Measurements from ENCODE around the gene SEC14L2. TPM values are rescaled to one million over a fixed set of nuclear protein-coding genes. Genes with fewer than 3 reads are reported as not detected.

The SEC14L2 gene
- total and polyA plus RNA-seq, 7 donors: 2.4 to 12.1 (median 5.5) TPM

DNA sequence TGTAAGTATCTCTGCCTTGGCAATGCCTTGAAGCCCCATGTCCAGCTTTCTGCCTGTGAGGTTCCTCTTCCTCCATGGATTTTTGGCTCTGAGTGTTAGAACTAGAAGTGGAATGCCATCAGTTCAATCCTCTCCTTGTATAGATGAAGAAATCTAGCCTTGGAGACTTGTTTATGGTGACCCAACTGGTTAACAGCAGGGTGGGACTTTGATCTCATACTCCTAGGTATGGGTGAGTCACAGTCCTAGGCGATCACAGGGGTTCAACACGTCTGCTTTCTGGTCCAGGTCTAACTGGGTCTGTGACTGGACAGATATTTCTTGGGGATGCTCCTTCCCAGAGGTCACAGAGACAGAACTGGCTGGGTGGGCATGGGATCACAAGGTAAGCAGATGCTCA is 19.6 kb downstream of the SEC14L2 start:
- Histone ChIP-seq H3K36me3 (peaks cover 7 to 84% (median 30%) of the 10 kb centered on the region in 4 donors), H3K27me3 (no peaks in the 10 kb centered on the region), H3K9me3 (no peaks in the 10 kb centered on the region), H3K4me1 (peaks cover 0 to 12% (median 9%) of the 10 kb centered on the region in 4 donors), H3K27ac (no peak overlapping the region), H3K4me3 (no peak overlapping the region)
- intact Hi-C loops (cut with DNase I): no loop called here
- no peak for DNase-seq
- TF ChIP-seq POLR2AphosphoS5 (IDR thresholded peaks at IDR 0.05) (no peak), CTCF (IDR thresholded peaks at IDR 0.05) (no peak), POLR2A (IDR thresholded peaks at IDR 0.05) (no peak), EP300 (IDR thresholded peaks at IDR 0.05) (no peak)
- WGBS, 2 donors: 23 to 65% methylated on average over 2 of the region's 2 CpGs

DNA sequence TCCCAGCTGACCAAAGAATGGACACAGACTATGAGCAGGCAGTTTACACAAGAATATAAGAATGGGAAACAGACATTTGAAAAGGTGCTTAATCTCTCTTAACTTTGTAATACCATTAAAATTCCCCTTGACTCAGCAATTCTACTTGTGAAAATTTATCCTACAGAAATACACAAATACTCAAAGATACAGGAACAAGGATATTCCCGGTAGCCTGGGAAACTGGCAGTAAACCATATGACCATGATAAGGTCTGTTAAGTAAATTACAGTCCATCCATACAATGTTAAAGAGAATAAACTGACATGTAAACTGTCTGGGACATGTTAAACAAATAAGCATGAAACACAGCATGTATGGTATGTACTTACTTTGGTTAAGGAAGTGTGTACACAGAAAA is 20.0 kb downstream of the SEC14L2 start:
- DNase-seq: no peak
- TF ChIP-seq CTCF (IDR thresholded peaks at IDR 0.05): no peak
- TF ChIP-seq POLR2A (IDR thresholded peaks at IDR 0.05): no peak
- TF ChIP-seq EP300 (IDR thresholded peaks at IDR 0.05): no peak
- TF ChIP-seq POLR2AphosphoS5 (IDR thresholded peaks at IDR 0.05): no peak

GRCh38 chr22:30420347-30421125 is 23.7 kb downstream of the SEC14L2 start:
- H3K9me3 ChIP-seq: no peaks in the 10 kb centered on the region
- no peak for TF ChIP-seq POLR2A (IDR thresholded peaks at IDR 0.05)
- TF ChIP-seq CTCF (IDR thresholded peaks at IDR 0.05): no peak
- no peak for TF ChIP-seq EP300 (IDR thresholded peaks at IDR 0.05)
- no peak for TF ChIP-seq POLR2AphosphoS5 (IDR thresholded peaks at IDR 0.05)
- intact Hi-C loops (cut with DNase I): loop anchor here (5.0 to 10.0 kb wide), 3 partner anchors 33 to 1153 kb away; partner anchors contain the start of genes EWSR1, RHBDD3, RNF215 and TCN2
- H3K4me1 ChIP-seq: peaks cover 0 to 47% (median 37%) of the 10 kb centered on the region in 4 donors
- H3K36me3 ChIP-seq: peaks cover 7 to 58% (median 28%) of the 10 kb centered on the region in 4 donors
- DNase-seq: no peak
- no peak overlapping the region for H3K4me3 ChIP-seq
- WGBS, 2 donors: 70 to 77% methylated on average over 6 of the region's 6 CpGs
- H3K27ac ChIP-seq: peak overlapping the region; percentile 15 to 94 (median 39)
- H3K27me3 ChIP-seq: no peaks in the 10 kb centered on the region

More for the DNA sequence above, 20.0 kb downstream of the SEC14L2 start:
- no peak overlapping the region for H3K27ac ChIP-seq
- H3K9me3 ChIP-seq: no peaks in the 10 kb centered on the region
- no peaks in the 10 kb centered on the region for H3K27me3 ChIP-seq
- H3K4me1 ChIP-seq: peaks cover 0 to 17% (median 13%) of the 10 kb centered on the region in 4 donors
- H3K4me3 ChIP-seq: no peak overlapping the region
- peaks cover 7 to 83% (median 31%) of the 10 kb centered on the region in 4 donors for H3K36me3 ChIP-seq
- 22 to 64% methylated on average over 1 of the region's 1 CpG for WGBS, 2 donors
- intact Hi-C loops (cut with DNase I): no loop called here

GRCh38 chr22:30421695-30422480 is 25.1 kb downstream of the SEC14L2 start:
- Histone ChIP-seq H3K27me3 (no peaks in the 10 kb centered on the region), H3K36me3 (peaks cover 7 to 45% (median 16%) of the 10 kb centered on the region in 4 donors), H3K4me1 (peaks cover 0 to 58% (median 49%) of the 10 kb centered on the region in 4 donors), H3K9me3 (no peaks in the 10 kb centered on the region), H3K4me3 (peak overlapping the region in 1 of 4 donors; percentile 72), H3K27ac (peak overlapping the region; percentile 91 to 97 (median 94))
- no peak for DNase-seq
- WGBS, 2 donors: 36 to 70% methylated on average over 8 of the region's 8 CpGs
- TF ChIP-seq POLR2AphosphoS5 (IDR thresholded peaks at IDR 0.05) (no peak), POLR2A (IDR thresholded peaks at IDR 0.05) (no peak), CTCF (IDR thresholded peaks at IDR 0.05) (no peak), EP300 (IDR thresholded peaks at IDR 0.05) (no peak)
- intact Hi-C loops (cut with DNase I): loop anchor here (5.0 to 10.0 kb wide), 3 partner anchors 35 to 1155 kb away; partner anchors contain the start of genes EWSR1, RHBDD3, RNF215 and TCN2

Data from sigmoid colon (tissue), 7 donors.